ENCODE measurements around the gene RAB1B.

RAB1B gene

GRCh38 chr11:66325263-66325671, 56.8 kb downstream of the RAB1B start:
- no peak for DNase-seq

GRCh38 chr11:66326261-66327111, 58.0 kb downstream of the RAB1B start:
- no peak for DNase-seq

Data from activated CD8-positive, alpha-beta memory T cell treated with anti-CD3 and anti-CD28 coated beads, Interleukin-2, amount 50 U/mL, for 48 hours (primary cell).